IPS-18c (cell line): ENCODE data around the gene TESPA1.
"Not testable (repeated sequence)": the region's sequence is repeated elsewhere in the genome, so short reads cannot be mapped to it uniquely, and the experiment has no call there.

Source experiments
- H3K4me3 ChIP-seq: 2 replicates; pipeline ENCODE4 v1.7.0; 2013; ENCODE audit warnings: low read depth, mild to moderate bottlenecking, low read length, moderate library complexity; ENCODE audit not compliant: insufficient read depth
- H3K9me3 ChIP-seq: one replicate; pipeline ENCODE4 v1.6.1; 2013; ENCODE audit warnings: mild to moderate bottlenecking, low read length, moderate library complexity; ENCODE audit not compliant: control insufficient read depth, insufficient read depth

TESPA1 gene

GRCh38 chr12:54989829-54990228, 5.3 kb upstream of the TESPA1 start:
- Histone ChIP-seq H3K9me3 (no peaks in the 10 kb centered on the region), H3K4me3 (no peak overlapping the region)

DNA sequence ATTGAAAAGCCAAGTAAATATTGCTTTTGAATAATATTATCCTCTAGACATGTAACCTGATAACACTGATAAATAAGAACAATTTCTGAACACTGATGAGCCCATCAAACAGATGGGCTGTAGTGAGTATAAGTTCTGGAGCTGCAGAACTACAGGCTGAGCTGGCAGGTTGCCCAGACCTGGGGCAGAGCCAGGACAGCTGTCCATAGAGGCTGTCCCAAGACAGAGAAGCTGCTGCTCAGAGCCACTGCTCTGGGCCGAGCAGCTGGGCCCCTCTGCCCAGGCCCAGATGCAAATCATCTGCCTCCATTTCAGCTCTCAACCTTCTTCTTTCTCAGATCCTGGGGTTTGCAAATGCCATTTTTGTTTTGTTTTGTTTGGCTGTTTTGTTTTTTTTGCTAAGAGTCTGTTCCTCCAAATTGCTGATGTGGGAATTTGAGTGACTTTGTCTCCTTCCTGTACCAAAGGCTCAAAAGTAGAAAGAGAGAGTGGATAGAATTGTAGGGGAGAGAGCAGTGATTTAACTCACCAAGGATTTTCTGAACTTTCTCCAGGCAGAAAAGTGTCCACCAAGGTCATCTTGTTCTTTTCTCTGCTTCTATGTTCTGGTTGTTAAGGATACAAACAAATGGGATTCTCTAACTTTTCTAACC, 4.0 kb upstream of the TESPA1 start:
- Histone ChIP-seq H3K9me3 (no peaks in the 10 kb centered on the region), H3K4me3 (no peak overlapping the region)

- no peak overlapping the region for H3K4me3 ChIP-seq
- peaks cover 2% of the 10 kb centered on the region for H3K9me3 ChIP-seq
Measured at GRCh38 chr12:54987611-54988231, 3.2 kb upstream of the TESPA1 start.

DNA sequence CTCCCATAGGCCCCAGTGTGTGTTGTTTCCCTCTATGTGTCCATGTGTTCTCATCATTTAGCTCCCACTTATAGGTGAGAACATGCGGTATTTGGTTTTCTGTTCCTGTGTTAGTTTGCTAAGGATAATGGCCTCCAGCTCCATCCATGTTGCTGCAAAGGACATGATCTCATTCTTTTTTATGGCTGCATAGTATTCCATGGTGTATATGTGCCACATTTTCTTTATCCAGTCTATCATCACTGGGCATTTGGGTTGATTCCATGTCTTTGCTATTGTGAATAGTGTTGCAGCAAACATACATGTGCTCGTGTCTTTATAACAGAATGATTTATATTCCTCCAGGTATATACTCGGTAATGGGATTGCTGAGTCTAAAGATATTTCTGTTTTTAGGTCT, 2.2 kb upstream of the TESPA1 start:
- not testable (repeated sequence) for H3K9me3 ChIP-seq, H3K4me3 ChIP-seq

DNA sequence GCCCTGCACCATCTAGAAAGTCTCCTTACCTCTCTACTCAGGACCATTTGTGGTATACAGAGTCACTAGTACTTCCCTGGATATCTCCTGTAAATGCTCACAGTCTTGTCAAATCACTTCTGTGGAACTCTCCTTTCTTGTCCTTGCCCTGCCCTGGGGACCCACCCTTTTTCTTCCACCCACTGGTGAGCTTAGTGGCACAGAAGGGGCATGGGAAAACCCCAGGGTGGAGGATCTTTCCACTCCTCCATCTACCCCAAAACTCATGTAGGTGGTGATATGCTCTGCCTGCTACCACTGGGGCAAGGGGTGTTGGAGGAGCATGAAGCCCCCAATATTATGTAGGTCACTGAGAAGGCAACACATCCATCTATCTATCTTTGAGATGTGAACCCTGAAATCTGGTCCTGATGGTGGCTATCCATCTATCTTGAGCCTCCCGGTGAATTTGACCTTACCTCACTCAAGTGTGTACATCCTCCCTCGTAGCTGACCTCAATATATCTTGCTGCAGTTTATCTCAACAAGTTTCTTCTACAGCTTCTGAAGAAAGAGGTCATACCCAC, 943 bp downstream of the TESPA1 start:
- Histone ChIP-seq H3K9me3 (peaks cover 2% of the 10 kb centered on the region), H3K4me3 (no peak overlapping the region)

- peaks cover 2% of the 10 kb centered on the region for H3K9me3 ChIP-seq
- H3K4me3 ChIP-seq = no peak overlapping the region
Measured at GRCh38 chr12:54981796-54982195, 2.8 kb downstream of the TESPA1 start.

- H3K4me3 ChIP-seq = no peak overlapping the region
- H3K9me3 ChIP-seq = peaks cover 2% of the 10 kb centered on the region
Measured at GRCh38 chr12:54980341-54980740, 4.2 kb downstream of the TESPA1 start.

DNA sequence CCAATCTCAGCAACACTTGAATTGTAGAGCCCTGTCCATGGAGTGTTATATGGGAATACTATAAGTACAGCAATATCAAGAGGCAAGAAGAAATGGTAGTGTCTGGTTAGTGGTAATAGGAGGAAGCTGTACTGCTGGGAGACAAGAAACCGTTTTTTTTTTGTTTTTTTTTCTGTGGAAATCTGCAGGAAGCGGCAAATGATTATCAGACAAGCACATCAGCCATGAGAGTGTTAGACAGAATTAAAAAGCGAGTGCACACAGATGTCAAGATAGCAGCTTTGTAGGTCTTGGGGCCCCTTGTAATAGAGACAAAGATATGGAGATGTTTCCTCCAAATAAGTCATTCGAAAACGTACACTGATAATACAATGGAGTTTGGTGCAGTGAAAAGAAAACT, 6.7 kb downstream of the TESPA1 start:
- Histone ChIP-seq H3K4me3 (no peak overlapping the region), H3K9me3 (peaks cover under 1% of the 10 kb centered on the region)

DNA sequence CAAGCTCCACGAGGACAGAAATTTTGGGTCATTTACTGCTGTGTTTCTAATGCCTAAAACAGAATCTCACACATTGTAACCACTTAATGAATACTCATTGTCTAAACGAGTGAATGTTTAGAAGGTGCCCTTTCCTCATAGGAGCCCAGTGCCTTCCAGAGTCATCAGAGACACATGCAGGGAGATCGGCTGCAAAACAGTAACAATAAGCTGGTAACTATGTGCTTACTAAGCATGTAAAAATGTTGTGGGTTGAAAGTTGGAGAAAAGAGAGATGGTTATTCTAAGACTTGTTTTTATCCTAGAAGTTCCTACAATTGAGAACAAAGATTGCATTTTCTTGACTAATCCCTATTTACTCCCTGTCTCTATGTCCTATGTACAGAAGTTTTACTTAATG, 7.4 kb downstream of the TESPA1 start:
- Histone ChIP-seq H3K9me3 (no peaks in the 10 kb centered on the region), H3K4me3 (no peak overlapping the region)

- Histone ChIP-seq H3K4me3 (no peak overlapping the region), H3K9me3 (no peaks in the 10 kb centered on the region)
Measured at GRCh38 chr12:54975875-54976274, 8.7 kb downstream of the TESPA1 start.

GRCh38 chr12:54975272-54975671, 9.3 kb downstream of the TESPA1 start:
- H3K4me3 ChIP-seq = no peak overlapping the region
- no peaks in the 10 kb centered on the region for H3K9me3 ChIP-seq

DNA sequence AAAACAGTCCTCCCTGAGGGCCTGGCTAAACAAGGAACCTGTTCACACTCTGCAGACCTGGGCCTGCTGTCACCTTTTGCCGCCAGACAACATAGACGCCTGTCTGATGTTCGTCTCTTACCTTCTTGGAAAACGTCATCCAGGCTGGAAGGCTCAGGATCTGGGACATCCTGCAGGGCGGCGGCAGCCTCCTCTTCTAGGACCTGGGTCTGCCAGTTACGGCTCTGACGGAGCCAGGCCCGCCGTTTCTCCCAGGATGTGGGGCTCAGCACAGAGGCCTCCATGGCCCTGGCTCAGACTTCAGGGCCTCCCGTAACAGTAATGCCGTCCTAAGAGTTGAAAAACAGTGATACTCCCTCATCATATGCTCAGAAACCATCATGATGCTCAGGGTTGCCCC, 10.3 kb downstream of the TESPA1 start:
- no peak overlapping the region for H3K4me3 ChIP-seq
- no peaks in the 10 kb centered on the region for H3K9me3 ChIP-seq

GRCh38 chr12:54973556-54973955, 11.0 kb downstream of the TESPA1 start:
- no peaks in the 10 kb centered on the region for H3K9me3 ChIP-seq
- no peak overlapping the region for H3K4me3 ChIP-seq

- Histone ChIP-seq H3K9me3 (no peaks in the 10 kb centered on the region), H3K4me3 (no peak overlapping the region)
Measured at GRCh38 chr12:54970741-54971140, 13.8 kb downstream of the TESPA1 start.

DNA sequence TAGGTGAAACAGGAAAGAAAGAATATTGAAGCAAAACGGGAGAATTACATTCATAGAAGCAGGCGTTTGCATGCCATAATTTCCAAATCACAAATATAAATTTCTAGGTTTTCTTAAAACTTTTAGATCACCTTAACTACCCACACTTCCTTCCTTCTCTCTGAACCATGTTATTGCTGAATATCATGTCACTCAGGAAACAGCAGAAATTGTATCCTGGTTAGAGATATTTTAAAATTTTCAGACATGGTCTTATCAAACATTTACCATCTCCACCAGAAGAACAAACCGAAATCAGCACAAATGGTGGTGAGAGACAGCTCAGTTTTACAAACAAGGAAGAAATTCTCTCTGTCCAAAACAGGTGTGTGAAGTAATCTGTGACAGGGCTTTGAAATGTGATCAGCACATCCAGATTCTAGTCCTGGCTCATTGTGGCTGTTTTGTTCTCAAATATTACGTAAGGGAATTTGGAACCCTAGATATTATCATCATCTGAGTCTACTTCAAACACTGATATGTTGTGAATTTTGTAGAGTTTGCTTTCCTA, 16.3 kb downstream of the TESPA1 start:
- H3K9me3 ChIP-seq = no peaks in the 10 kb centered on the region
- no peak overlapping the region for H3K4me3 ChIP-seq

- no peaks in the 10 kb centered on the region for H3K9me3 ChIP-seq
- H3K4me3 ChIP-seq = no peak overlapping the region
Measured at GRCh38 chr12:54967461-54967860, 17.1 kb downstream of the TESPA1 start.

- no peak overlapping the region for H3K4me3 ChIP-seq
- no peaks in the 10 kb centered on the region for H3K9me3 ChIP-seq
Measured at GRCh38 chr12:54961190-54961589, 23.4 kb downstream of the TESPA1 start.

DNA sequence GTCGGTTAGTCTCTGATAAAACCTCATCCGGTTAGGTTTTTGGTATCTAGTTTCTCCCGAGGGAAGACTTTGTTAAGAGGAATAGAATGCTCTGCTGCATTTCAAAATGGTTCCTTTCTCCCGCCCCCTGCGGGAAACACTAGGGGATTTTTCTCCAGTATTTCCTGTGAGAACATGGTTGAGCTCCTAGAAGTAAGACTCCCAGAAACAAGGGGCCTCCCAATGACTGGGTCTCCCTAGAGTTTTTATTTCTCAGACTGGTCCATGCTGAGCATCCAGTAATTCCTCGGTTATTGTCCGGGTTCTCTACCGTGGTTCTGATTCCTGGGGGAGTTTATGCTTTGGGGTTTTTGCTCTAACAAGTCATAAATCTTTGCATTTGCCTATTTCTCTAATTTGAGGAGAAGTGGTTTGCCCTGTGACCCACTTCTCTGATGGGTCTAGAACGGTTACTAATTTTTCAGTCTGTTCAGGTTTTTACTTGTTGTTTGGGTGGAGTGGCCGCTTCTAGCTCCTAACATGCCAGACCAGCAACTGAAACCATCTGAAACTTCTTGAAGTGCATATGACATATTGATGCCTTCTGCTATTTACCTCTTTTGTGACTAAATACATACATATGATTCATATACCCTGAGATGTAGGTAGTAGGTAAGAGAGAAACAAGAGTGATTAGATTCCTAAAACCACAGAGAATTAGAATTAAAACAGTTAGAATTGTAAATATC, 25.1 kb downstream of the TESPA1 start:
- H3K4me3 ChIP-seq = no peak overlapping the region
- H3K9me3 ChIP-seq = no peaks in the 10 kb centered on the region
